ENCODE results near the gene USP24.
A peak's percentile ranks its signal among the peaks of the same experiment; 100 is the strongest.
"Not testable (repeated sequence)": the region's sequence is repeated elsewhere in the genome, so short reads cannot be mapped to it uniquely, and the experiment has no call there.

Gene USP24

DNA sequence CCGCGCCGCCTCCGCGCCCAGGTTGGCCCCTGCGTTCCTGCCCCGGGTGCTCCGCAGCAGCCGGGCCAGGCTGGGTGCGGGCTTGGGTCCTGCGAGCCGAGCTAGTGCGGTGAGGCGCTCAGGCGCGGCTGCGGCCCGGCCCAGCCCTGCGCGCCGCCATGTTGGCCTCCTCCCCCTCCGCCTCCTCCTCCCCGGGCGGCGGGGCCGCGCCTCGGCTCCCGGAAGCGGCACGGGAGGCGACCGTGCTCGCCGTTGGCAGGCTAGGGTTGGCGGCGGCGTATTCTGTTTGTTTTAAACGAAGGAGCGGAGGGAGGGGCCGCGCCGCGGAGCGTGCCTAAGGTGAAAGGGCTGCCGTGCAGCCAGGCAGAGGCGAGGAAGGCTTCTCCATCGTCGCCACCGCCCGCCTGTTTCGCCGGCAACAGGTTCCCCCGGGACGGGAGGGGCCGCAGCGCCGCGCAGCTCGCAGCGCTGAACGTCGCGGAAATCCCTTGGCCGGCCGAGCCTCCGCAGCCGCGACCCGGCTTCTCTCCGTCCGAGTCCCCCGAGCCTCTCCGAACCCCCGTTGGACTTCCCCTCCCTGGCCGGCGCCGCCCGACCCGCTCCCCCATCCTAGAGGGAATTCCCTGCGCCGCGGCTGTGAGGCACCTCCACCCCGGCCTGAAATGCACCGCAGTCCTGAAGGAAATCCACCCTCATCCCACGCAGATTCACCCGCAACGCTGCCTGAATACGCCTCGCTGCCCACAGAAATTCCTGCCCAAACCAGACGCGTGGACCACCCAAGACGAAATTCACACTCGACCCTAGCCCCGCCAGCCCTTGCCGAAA lies at the start of gene USP24:
Gene USP24, minus strand, starts transcription at position 171 of the 828 bp plus-strand sequence. CDS start 251 bp downstream, outside the sequence.
- DNase-seq: peak; percentile 98

GRCh38 chr1:55262822-55263221 lies 47.7 kb upstream of the USP24 start:
- no peak for DNase-seq

DNA sequence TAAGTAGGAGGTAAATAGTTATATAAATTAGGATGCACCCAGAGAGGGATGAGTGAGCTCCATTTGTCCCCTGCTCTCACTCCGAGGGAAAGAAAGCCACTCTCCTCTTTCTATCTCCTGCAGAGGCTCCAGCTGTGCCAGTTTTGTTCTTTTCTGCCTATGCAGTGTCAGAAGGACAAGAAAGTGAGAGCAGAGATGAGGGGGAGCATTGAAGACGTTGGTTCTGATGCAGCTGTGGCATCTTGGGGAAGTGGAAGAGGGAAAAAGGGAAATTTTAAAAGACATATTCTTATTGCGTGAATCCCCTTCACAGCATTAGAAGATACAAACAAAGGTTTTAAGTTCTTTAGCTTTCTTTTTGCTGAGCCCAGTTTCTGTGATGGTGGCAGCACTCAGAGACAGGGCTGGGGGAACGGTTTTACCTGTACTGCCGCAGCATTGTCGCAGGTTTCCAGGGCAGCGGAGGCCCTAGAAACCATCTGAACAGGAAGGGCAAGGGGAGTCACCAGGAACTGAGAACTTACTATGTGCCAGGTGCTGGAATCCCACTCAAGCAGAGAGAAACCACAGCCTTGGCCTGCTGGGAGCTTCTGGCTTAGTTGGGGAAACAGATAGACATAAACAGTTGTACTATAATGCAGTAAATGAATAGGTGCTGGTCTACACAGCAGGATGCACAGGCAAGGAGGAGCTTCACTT lies 44.9 kb upstream of the USP24 start:
- DNase-seq: no peak

DNA sequence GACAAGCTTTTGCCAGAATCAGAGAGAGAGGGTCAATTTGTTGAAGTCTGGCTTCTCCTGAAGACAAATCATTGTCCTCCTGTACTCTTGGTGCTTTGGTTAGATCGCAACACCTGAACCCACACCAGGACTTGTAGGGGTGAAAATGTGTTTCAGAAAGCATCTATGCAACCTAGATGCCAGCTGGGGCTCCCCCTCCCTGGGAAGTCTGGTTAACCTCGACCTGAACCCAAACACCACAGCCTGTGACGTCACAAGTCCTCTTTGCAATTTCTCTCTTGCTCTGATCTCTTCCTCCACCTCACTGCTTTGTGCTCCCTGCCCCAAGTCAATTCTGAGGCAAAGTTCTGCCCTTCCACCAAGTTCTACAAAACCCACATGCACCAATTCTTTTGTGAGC lies 42.8 kb upstream of the USP24 start:
- no peak for DNase-seq

GRCh38 chr1:55255901-55256300 lies 40.7 kb upstream of the USP24 start:
- no peak for DNase-seq

DNA sequence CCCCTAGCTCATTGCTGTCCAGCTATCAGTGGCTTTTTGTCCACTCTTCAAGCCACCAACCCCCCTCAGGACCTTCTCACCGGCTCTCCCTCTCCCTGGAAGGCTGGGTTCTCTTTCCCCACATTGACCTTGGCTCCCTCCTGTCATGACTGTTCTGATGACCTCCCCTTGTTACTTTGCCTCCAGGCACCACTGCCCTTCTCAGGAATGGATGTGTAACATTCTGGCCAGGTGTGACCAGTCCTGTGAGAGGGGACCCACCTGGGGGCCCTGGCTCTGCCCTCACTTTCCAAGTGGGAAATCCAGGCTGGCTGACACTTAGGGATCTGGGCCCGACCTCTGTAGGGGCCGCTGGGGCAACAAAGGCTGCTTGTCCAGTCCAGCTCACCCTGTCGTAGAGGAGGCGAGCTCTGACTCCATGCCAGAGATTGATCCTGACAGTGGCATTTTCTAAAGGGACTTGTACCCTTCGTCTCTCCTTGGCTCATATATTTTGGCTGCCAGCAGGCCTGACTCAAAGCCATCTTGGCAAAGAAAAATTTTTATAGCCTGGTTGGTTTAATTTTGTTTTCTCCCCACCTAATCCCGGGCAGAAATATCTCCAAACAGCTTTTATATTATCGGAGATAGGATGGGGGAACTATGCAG lies 37.9 kb upstream of the USP24 start:
- no peak for DNase-seq

DNA sequence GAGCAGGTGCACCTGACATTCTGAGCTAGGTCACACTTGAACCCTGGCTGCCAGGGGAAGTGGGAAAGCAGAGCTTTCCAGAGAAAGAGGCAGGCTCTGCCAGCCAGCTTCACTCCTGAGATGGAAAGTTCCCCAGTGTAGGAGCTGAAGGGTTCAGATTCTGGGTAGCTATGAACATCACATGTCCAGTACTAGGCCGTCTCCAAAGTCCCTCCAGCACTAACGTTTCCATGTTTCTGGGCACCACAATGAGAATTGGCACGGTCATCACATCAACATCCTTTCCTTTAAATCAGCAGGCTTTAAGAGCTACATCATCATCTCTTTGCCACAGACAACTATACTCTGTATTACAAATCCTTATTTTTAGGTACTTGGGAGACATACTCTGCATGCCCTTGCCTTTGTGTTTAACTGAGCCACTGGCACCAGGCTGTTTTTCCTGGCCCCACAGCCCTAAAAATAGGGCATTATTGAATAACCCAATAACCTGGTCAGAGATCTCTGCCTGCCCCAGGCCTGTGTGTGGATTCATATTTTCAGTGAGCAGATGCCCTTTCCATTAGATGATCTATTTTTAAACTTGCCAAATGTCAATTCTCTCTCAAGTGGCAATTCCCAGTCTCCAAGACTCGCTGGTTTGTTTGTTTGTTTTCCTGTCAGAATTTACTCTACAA lies 35.4 kb upstream of the USP24 start:
- no peak for DNase-seq

- DNase-seq: no peak
These were observed 34.7 kb upstream of the USP24 start for GRCh38 chr1:55249646-55250398.

DNA sequence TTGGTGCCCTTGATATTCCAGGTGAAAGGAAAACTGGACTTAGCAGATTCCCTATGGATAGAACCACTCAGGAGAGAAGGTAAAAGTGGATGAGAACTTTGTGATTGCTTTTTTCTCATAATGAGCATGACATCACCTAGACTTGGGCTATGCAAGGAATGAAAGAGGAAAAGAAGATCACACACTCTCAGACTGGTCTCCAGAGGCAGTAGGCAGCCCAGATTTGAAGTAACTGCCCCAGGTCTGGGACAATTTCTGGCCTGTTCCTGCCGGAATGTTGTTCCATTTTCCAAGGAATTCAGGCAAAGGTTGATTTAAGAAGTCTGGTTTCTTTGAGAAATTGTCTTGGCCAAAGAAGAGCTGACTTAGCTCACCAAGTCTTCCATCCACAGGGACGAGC lies 31.7 kb upstream of the USP24 start:
- no peak for DNase-seq

DNA sequence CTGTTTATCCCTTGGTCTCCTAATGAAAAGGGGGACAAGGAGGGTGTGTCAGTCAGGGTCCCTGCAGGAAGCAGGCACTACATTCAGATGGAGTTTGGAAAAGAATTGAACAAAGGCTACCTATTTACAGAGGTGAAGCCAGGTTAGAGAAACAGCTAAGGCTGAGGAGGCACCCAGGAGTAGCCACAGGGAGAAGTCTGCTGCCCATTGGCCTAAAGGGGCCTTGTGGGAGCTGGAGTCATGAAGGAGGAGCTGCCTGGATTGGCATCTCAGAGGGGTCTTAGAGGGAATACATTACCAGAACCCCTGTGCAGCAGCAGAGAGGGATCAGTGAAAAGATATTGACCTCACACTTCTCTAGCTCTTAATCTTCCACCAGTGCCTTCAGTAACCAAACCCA lies 31.2 kb upstream of the USP24 start:
- no peak for DNase-seq

GRCh38 chr1:55245781-55246180 lies 30.6 kb upstream of the USP24 start:
- no peak for DNase-seq

DNA sequence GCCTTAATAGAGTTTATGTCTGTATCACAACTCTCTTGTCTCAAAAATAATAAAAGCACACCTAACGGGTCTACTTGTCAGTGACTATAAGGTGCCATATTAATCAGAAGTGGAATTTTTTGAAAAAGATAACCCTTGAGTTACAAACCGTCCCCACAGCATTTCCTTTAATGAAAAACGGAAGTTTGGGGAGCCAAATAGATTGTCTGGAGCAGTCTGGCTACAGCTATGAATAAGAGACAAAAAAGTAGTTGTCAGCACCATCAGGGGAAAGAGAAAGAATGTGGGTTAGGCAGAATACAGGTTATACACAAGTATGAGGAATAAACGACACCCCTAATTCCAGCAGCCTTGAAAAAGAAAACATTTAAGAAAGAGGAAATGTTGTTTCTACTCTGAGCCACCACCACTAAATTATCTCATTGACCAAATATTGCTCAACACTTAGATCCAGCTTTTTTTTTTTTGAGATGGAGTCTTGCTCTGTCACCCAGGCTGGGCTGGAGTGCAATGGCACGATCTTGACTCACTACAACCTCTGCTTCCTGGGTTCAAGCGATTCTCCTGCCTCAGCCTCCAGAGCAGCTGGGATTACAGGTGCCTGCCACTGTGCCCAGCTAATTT lies 29.4 kb upstream of the USP24 start:
- DNase-seq: peak; percentile 23

DNA sequence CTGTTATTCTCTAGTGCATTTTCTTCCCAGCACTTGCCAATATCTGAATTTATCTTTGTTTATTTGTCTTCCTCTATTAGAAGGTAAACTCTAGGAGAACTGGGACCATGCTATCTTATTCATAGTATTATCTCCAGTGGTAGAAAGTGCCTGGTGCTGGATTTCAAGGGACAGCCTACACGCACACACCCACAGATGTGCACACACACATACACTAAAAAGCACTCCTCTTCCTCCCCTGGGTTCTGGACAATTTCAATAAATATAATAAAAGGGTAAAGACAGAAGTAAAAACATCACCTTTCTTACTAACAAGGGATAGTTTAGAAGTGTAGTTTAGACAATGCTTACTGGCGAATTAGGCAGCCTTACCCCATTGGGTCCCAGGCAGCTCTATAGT lies 28.5 kb upstream of the USP24 start:
- DNase-seq: no peak

DNA sequence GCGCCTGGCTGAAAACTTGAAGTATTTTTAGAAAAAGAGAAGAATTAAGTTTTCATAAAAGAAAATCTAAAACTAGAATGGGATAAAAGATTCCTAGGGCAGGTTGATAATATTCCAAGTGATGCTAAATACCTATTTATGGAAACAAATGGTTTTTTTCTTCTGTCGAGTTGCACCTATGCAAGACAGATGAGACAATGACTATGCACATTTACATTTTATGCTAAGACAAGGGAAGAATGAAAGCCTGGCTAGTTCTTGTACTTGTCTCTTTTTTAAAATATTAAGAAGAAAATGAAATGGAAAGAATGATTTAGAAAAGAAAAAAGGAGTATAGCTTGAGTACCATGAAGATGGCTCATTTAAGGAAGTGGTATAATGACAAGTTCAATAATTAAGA lies 24.4 kb upstream of the USP24 start:
- DNase-seq: no peak

GRCh38 chr1:55235722-55236121 lies 20.6 kb upstream of the USP24 start:
- no peak for DNase-seq

GRCh38 chr1:55234016-55234415 lies 18.9 kb upstream of the USP24 start:
- DNase-seq: no peak

DNA sequence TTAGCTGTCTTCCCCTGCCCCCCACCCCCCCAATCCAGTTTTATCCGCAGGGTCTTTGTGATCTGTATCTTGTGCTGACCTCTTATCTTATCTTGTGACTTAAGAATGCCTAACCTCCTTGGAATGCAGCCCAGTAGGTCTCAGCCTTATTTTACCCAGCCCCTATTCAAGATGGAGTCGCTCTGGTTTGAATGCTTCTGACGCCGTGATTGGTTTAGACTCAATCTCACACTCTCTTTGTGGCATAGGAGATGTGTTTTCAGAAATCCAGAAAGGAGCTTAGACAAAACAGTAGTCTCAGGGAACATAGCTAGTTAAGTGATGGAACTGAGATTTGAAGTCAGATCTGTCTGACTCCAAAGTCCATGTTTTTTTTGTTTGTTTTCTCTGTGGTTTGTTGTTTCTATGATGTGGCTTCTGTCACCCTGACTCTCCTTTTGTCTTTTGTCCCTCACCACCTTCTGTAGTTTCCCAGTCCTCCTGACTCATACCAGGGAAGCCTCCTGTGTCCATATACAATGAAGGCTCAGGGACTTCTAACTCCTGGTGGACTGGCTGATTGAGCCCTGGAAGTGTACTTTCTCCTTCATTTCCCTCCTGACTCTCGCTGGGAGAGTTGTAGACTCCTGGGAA lies 18.1 kb upstream of the USP24 start:
- DNase-seq: peak; percentile 85

- DNase-seq: no peak
These were observed 17.4 kb upstream of the USP24 start for GRCh38 chr1:55232448-55233144.

DNA sequence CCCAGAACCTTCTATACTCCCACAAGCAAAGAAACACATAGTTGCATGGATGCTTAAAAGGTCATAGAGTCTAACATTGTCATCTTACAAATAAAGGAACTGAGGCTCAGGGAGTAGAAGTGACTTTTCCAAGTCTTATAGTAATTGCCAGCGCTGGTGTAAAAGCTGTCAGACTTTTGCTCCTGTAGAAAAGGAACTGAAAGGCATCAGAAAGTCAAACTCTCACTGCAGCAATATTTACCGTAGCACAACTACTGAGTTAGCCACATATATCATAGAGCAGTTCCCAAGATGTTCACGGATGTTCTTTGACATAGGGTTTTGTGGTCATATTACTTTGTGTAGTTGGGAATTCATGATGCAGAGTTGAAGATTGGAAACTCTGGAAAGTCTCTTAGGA lies 16.6 kb upstream of the USP24 start:
- DNase-seq: no peak

GRCh38 chr1:55230659-55231058 lies 15.5 kb upstream of the USP24 start:
- no peak for DNase-seq

GRCh38 chr1:55229726-55230125 lies 14.6 kb upstream of the USP24 start:
- DNase-seq: not testable (repeated sequence)

All from DMS53 (cell line).